Endodermal cell (in vitro differentiated cells): ENCODE data around the gene DRAM1. TPM values are rescaled to one million over a fixed set of nuclear protein-coding genes. Genes with fewer than 3 reads are reported as not detected.

Experiments
- DNase-seq: peaks from one replicate; pipeline ENCODE4 v3.0.0-alpha.2; 2017
- H3K27ac ChIP-seq: 2 replicates; pipeline ENCODE4 v1.5.1; 2013; ENCODE audit warnings: mild to moderate bottlenecking, low read depth, low read length, moderate library complexity
- H3K27me3 ChIP-seq: 2 replicates; pipeline ENCODE4 v1.6.1; 2013; ENCODE audit warnings: mild to moderate bottlenecking, low read length, moderate library complexity; ENCODE audit not compliant: insufficient read depth, control insufficient read depth, poor library complexity, severe bottlenecking
- H3K36me3 ChIP-seq: 2 replicates; pipeline ENCODE4 v1.7.0; 2013; ENCODE audit warnings: mild to moderate bottlenecking, low read length, moderate library complexity; ENCODE audit not compliant: control insufficient read depth, insufficient read depth
- H3K4me1 ChIP-seq: one replicate; pipeline ENCODE4 v1.7.0; 2013; ENCODE audit warnings: low read length; ENCODE audit not compliant: control insufficient read depth, insufficient read depth
- H3K4me3 ChIP-seq: 2 replicates; pipeline ENCODE4 v1.5.1; 2013; ENCODE audit warnings: mild to moderate bottlenecking, low read length, moderate library complexity
- H3K9ac ChIP-seq: 2 replicates; pipeline ENCODE4 v1.6.1; 2013; ENCODE audit warnings: mild to moderate bottlenecking, low read length, moderate library complexity; ENCODE audit not compliant: poor library complexity, severe bottlenecking; ENCODE audit errors: extremely low read depth
- H3K9me3 ChIP-seq: 2 replicates; pipeline ENCODE4 v1.6.1; 2013; ENCODE audit warnings: mild to moderate bottlenecking, low read length, moderate library complexity; ENCODE audit not compliant: control insufficient read depth
- H3K27ac Mint-ChIP-seq: 2 replicates; pipeline ENCODE4 v1.8.0; 2020; ENCODE audit warnings: mixed read lengths
- H3K27me3 Mint-ChIP-seq: 2 replicates; pipeline ENCODE4 v1.8.0; 2021; ENCODE audit warnings: mild to moderate bottlenecking, mixed read lengths; ENCODE audit not compliant: insufficient read depth
- H3K36me3 Mint-ChIP-seq: 2 replicates; pipeline ENCODE4 v1.8.0; 2020; ENCODE audit warnings: low read depth, mixed read lengths
- H3K4me1 Mint-ChIP-seq: 2 replicates; pipeline ENCODE4 v1.8.0; 2020; ENCODE audit warnings: mixed read lengths
- H3K4me3 Mint-ChIP-seq: 2 replicates; pipeline ENCODE4 v1.8.0; 2020; ENCODE audit warnings: mild to moderate bottlenecking, moderate library complexity, mixed read lengths
- H3K9me3 Mint-ChIP-seq: 2 replicates; pipeline ENCODE4 v1.8.0; 2020; ENCODE audit warnings: mild to moderate bottlenecking, mixed read lengths
- WGBS, 2 experiments: methylation state at CpG; one replicate each; pipeline versions ENCODE4 v1.1.5 to v1.1.7; 2013; ENCODE audit warnings: missing lambda C conversion rate in 2 of 2, mixed read lengths in 1 of 2; ENCODE audit not compliant: insufficient coverage in 1 of 2, insufficient read length in 1 of 2; 5-methylcytosine and 5-hydroxymethylcytosine counted together
- total RNA-seq, 2 donors: library from RNA; stranded (reverse); fragmentation: NEBNext Ultra II Directional in 1 of 2; extraction: Animal tissue kit (Norgen Biotek cat#: 25700) in 1 of 2; gene quantifications; 2 replicates in 1 of 2; 3 replicates in 1 of 2; pipeline ENCODE4 v1.2.1, GENCODE V29; 2021
- TF ChIP-seq, protein P1 (sequence below): fragments of 200-600 bp; sonication (generic); conservative IDR thresholded peaks from 2 replicates; pipeline ENCODE4 v1.5.0; 2021; ENCODE audit warnings: antibody characterized with exemption, mild to moderate bottlenecking

Gene DRAM1
- total RNA-seq, 2 donors from 2014 or later = 0.91 to 1.3 TPM

DNA sequence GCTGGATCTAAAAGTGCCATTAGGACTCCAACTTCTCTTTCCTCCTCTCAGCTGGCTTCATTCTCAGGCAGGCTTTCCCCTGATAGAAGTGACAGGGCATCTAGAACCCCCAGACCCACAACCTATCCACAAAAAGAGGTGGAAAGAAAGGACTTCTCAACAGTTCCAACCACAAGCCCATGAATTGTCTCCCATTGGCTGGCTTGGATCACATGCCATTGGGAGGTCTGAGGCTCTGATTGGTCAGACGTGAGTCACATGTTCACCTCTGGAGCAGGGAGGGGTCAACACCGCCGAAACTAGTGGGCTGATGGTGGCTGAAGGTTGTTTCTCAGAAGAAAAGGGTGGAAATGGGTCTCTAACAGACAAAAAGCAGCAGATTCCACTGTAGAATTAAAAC lies 47.2 kb downstream of the DRAM1 start:
- H3K9ac ChIP-seq = no peak overlapping the region
- WGBS, 2 experiments = 97% methylated on average over 3 of the region's 3 CpGs; no CpG with 5 or more reads in 1 of the 2 experiments

DNA sequence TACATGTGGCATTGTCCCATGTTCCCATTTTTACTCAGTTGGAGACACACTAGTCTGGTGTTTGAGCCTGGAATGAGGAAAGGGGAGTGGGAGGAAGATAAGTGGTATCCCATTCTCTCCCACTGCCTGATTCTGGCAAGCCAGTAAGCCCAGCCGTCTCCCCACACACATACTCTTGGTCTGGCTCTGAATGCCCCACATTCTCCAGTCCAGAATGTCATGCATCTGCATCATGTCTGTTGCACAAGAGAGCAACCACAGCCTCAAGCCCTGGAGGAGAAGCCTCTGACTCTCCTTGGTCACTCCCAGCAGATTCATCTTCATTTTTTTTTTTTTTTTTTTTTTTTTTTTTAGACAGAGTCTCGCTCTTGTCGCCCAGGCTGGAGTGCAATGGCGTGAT lies 48.0 kb downstream of the DRAM1 start:
- no peaks in the 10 kb centered on the region for H3K27me3 ChIP-seq
- 94% methylated on average over 4 of the region's 4 CpGs; no CpG with 5 or more reads in 1 of the 2 experiments for WGBS, 2 experiments
- H3K27ac ChIP-seq = no peak overlapping the region

More for the DNA sequence above, 47.2 kb downstream of the DRAM1 start:
- no peak overlapping the region for H3K4me3 Mint-ChIP-seq
- H3K4me1 ChIP-seq = no peaks in the 10 kb centered on the region
- H3K27ac ChIP-seq = no peak overlapping the region
- peaks cover 2% of the 10 kb centered on the region for H3K9me3 Mint-ChIP-seq
- H3K27me3 ChIP-seq = no peaks in the 10 kb centered on the region
- H3K4me1 Mint-ChIP-seq = no peaks in the 10 kb centered on the region
- H3K4me3 ChIP-seq = no peak overlapping the region
- H3K9me3 ChIP-seq = no peaks in the 10 kb centered on the region
- H3K36me3 Mint-ChIP-seq = no peaks in the 10 kb centered on the region
- TF ChIP-seq, protein P1, sequence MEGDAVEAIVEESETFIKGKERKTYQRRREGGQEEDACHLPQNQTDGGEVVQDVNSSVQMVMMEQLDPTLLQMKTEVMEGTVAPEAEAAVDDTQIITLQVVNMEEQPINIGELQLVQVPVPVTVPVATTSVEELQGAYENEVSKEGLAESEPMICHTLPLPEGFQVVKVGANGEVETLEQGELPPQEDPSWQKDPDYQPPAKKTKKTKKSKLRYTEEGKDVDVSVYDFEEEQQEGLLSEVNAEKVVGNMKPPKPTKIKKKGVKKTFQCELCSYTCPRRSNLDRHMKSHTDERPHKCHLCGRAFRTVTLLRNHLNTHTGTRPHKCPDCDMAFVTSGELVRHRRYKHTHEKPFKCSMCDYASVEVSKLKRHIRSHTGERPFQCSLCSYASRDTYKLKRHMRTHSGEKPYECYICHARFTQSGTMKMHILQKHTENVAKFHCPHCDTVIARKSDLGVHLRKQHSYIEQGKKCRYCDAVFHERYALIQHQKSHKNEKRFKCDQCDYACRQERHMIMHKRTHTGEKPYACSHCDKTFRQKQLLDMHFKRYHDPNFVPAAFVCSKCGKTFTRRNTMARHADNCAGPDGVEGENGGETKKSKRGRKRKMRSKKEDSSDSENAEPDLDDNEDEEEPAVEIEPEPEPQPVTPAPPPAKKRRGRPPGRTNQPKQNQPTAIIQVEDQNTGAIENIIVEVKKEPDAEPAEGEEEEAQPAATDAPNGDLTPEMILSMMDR = no peak
- no peaks in the 10 kb centered on the region for H3K36me3 ChIP-seq
- no peak for DNase-seq
- no peaks in the 10 kb centered on the region for H3K27me3 Mint-ChIP-seq
- H3K27ac Mint-ChIP-seq = no peak overlapping the region

DNA sequence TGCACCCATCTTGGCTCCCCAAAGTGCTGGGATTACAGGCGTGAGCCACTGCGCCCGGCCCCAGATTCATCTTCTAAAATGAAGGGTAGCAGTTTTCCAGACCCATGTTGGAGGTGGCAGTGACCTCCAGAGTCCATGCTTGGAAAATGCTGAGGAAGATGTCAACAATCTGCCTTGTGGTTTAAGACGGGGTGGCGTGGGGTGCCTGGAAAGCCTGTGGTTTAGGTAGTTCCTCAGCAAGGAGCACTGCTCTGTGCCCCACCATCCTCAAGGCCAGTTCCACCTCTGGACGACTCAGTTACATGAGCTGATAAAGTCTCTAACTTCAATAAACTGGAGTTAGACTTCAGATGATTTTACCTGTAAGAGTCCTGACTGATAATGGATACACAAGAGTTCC lies 48.6 kb downstream of the DRAM1 start:
- no peak overlapping the region for H3K4me3 Mint-ChIP-seq
- Histone ChIP-seq H3K27ac (no peak overlapping the region), H3K4me3 (no peak overlapping the region), H3K9ac (no peak overlapping the region), H3K27me3 (no peaks in the 10 kb centered on the region), H3K9me3 (no peaks in the 10 kb centered on the region), H3K36me3 (no peaks in the 10 kb centered on the region), H3K4me1 (no peaks in the 10 kb centered on the region)
- TF ChIP-seq, protein P1 = no peak
- WGBS, 2 experiments = 90 to 93% methylated on average over 3 to 6 of the region's 6 CpGs
- H3K27me3 Mint-ChIP-seq = no peaks in the 10 kb centered on the region
- no peak for DNase-seq
- no peaks in the 10 kb centered on the region for H3K36me3 Mint-ChIP-seq
- no peaks in the 10 kb centered on the region for H3K4me1 Mint-ChIP-seq
- no peak overlapping the region for H3K27ac Mint-ChIP-seq
- H3K9me3 Mint-ChIP-seq = peaks cover 2% of the 10 kb centered on the region

More for the DNA sequence above, 48.0 kb downstream of the DRAM1 start:
- Histone ChIP-seq H3K36me3 (no peaks in the 10 kb centered on the region), H3K4me1 (no peaks in the 10 kb centered on the region), H3K9me3 (no peaks in the 10 kb centered on the region), H3K9ac (no peak overlapping the region), H3K4me3 (no peak overlapping the region)
- H3K27ac Mint-ChIP-seq = no peak overlapping the region
- no peaks in the 10 kb centered on the region for H3K27me3 Mint-ChIP-seq
- peaks cover 2% of the 10 kb centered on the region for H3K9me3 Mint-ChIP-seq
- H3K36me3 Mint-ChIP-seq = no peaks in the 10 kb centered on the region
- DNase-seq = no peak
- TF ChIP-seq, protein P1 = no peak
- H3K4me1 Mint-ChIP-seq = no peaks in the 10 kb centered on the region
- H3K4me3 Mint-ChIP-seq = no peak overlapping the region
